Tibial nerve (tissue), 4 donors: ENCODE results near the gene IRS2. TPM values are rescaled to one million over a fixed set of nuclear protein-coding genes. Genes with fewer than 3 reads are reported as not detected.

Experiments used
- DNase-seq, 2 donors: peaks; one replicate each; pipeline ENCODE4 v3.0.0-alpha.2; 2019; ENCODE audit warnings: low spot score in 2 of 2
- H3K27ac ChIP-seq, 4 donors: fragments of 200-600 bp; sonication (generic) in 3 of 4; one replicate each; pipeline ENCODE4 v1.5.1; 2017 to 2019; ENCODE audit warnings: mild to moderate bottlenecking in 1 of 4
- H3K27me3 ChIP-seq, 2 donors: fragments of 200-600 bp; sonication (generic) in 1 of 2; one replicate each; pipeline versions ENCODE4 v1.5.1 to v1.6.0; 2017 to 2019
- H3K36me3 ChIP-seq, 3 donors: fragments of 200-600 bp; sonication (generic); one replicate each; pipeline ENCODE4 v1.5.1; 2018 to 2019
- H3K4me1 ChIP-seq, 4 donors: fragments of 200-600 bp; sonication (generic) in 3 of 4; one replicate each; pipeline ENCODE4 v1.5.1; 2017 to 2019
- H3K4me3 ChIP-seq, 4 donors: fragments of 200-600 bp; sonication (generic) in 3 of 4; one replicate each; pipeline ENCODE4 v1.5.1; 2017 to 2019; ENCODE audit warnings: mild to moderate bottlenecking in 1 of 4, moderate library complexity in 1 of 4
- H3K9me3 ChIP-seq, 4 donors: fragments of 200-600 bp; sonication (generic) in 3 of 4; one replicate each; pipeline ENCODE4 v1.5.1; 2017 to 2019
- EP300 ChIP-seq, 2 donors: sonication (generic); formaldehyde crosslinking; IDR thresholded peaks; one replicate each; pipeline ENCODE4 v1.6.1; 2017; ENCODE audit warnings: antibody characterized with exemption in 2 of 2, mild to moderate bottlenecking in 1 of 2
- POLR2A ChIP-seq, 2 donors: fragments of 450-650 bp; IDR thresholded peaks; one replicate each; pipeline ENCODE4 v1.6.1; 2017; ENCODE audit warnings: antibody characterized with exemption in 2 of 2, mild to moderate bottlenecking in 2 of 2, moderate library complexity in 2 of 2
- WGBS, 2 donors: methylation state at CpG; one replicate each; pipeline ENCODE4 v1.1.5; 2018; 5-methylcytosine and 5-hydroxymethylcytosine counted together
- total RNA-seq, 4 donors: library from RNA; depleted of rRNA; stranded (reverse); fragments of >200 nt; gene quantifications; one replicate each; pipeline ENCODE4 v1.1.0, GENCODE V29; 2016
- TF ChIP-seq, protein P1 (sequence below), 5 experiments: fragments of 200-600 bp in 3 of 5; fragments of 450-650 bp in 2 of 5; sonication (generic) in 3 of 5; IDR thresholded peaks; one replicate each; pipeline ENCODE4 v1.5.1; 2016 to 2019; ENCODE audit warnings: antibody characterized with exemption in 5 of 5, mild to moderate bottlenecking in 3 of 5, moderate library complexity in 2 of 5

Gene IRS2
- total RNA-seq, 4 donors from 2014 or later: 38.3 to 60.9 (median 42.4) TPM

GRCh38 chr13:109809216-109809932 is 23.0 kb upstream of the IRS2 start:
- no peak overlapping the region for H3K4me3 ChIP-seq
- no peak for TF ChIP-seq EP300 (IDR thresholded peaks at IDR 0.05)
- no peak for TF ChIP-seq POLR2A (IDR thresholded peaks at IDR 0.05)
- TF ChIP-seq, protein P1, sequence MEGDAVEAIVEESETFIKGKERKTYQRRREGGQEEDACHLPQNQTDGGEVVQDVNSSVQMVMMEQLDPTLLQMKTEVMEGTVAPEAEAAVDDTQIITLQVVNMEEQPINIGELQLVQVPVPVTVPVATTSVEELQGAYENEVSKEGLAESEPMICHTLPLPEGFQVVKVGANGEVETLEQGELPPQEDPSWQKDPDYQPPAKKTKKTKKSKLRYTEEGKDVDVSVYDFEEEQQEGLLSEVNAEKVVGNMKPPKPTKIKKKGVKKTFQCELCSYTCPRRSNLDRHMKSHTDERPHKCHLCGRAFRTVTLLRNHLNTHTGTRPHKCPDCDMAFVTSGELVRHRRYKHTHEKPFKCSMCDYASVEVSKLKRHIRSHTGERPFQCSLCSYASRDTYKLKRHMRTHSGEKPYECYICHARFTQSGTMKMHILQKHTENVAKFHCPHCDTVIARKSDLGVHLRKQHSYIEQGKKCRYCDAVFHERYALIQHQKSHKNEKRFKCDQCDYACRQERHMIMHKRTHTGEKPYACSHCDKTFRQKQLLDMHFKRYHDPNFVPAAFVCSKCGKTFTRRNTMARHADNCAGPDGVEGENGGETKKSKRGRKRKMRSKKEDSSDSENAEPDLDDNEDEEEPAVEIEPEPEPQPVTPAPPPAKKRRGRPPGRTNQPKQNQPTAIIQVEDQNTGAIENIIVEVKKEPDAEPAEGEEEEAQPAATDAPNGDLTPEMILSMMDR (IDR thresholded peaks at IDR 0.05): no peak
- no peak for DNase-seq
- H3K36me3 ChIP-seq: no peaks in the 10 kb centered on the region
- no peak overlapping the region for H3K27ac ChIP-seq
- no peaks in the 10 kb centered on the region for H3K27me3 ChIP-seq
- H3K9me3 ChIP-seq: no peaks in the 10 kb centered on the region
- no peaks in the 10 kb centered on the region for H3K4me1 ChIP-seq
- WGBS, 2 donors: 84 to 87% methylated on average over 14 of the region's 14 CpGs

GRCh38 chr13:109807345-109807744 is 21.0 kb upstream of the IRS2 start:
- WGBS, 2 donors: 85 to 94% methylated on average over 3 of the region's 3 CpGs

DNA sequence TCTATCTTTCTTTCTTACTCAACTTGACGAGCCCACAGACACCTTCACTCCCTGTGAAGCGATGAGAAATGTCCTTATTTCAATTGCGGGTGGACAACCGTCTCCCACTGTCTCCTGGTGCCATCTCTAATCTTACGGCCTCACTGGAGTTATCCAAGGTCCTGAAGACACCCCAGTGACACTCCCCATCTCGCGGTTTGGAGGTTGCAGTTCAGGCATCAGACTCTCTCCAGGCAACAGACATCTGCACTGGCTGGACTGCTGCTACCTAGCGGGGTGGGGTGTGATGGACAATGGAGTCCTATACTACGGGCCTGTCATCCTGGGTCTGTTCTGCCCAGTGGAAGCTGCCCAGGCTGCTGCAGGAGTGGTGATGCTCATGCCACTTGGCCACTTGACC is 18.3 kb upstream of the IRS2 start:
- 77 to 80% methylated on average over 9 of the region's 9 CpGs for WGBS, 2 donors

More at GRCh38 chr13:109807345-109807744, 21.0 kb upstream of the IRS2 start:
- Histone ChIP-seq H3K4me1 (no peaks in the 10 kb centered on the region), H3K36me3 (no peaks in the 10 kb centered on the region), H3K27ac (no peak overlapping the region), H3K9me3 (no peaks in the 10 kb centered on the region), H3K27me3 (no peaks in the 10 kb centered on the region), H3K4me3 (no peak overlapping the region)
- no peak for DNase-seq
- TF ChIP-seq, protein P1 (IDR thresholded peaks at IDR 0.05): no peak
- TF ChIP-seq POLR2A (IDR thresholded peaks at IDR 0.05): no peak
- no peak for TF ChIP-seq EP300 (IDR thresholded peaks at IDR 0.05)

GRCh38 chr13:109803825-109804224 is 17.4 kb upstream of the IRS2 start:
- Histone ChIP-seq H3K9me3 (no peaks in the 10 kb centered on the region), H3K36me3 (no peaks in the 10 kb centered on the region), H3K4me3 (no peak overlapping the region), H3K27me3 (no peaks in the 10 kb centered on the region), H3K4me1 (no peaks in the 10 kb centered on the region), H3K27ac (no peak overlapping the region)
- WGBS, 2 donors: 96 to 100% methylated on average over 1 of the region's 1 CpG
- DNase-seq: no peak
- TF ChIP-seq EP300 (IDR thresholded peaks at IDR 0.05) (no peak), POLR2A (IDR thresholded peaks at IDR 0.05) (no peak)
- TF ChIP-seq, protein P1 (IDR thresholded peaks at IDR 0.05): no peak

More for the DNA sequence above, 18.3 kb upstream of the IRS2 start:
- no peak overlapping the region for H3K27ac ChIP-seq
- H3K4me1 ChIP-seq: no peaks in the 10 kb centered on the region
- H3K36me3 ChIP-seq: no peaks in the 10 kb centered on the region
- DNase-seq: no peak
- TF ChIP-seq POLR2A (IDR thresholded peaks at IDR 0.05) (no peak), EP300 (IDR thresholded peaks at IDR 0.05) (no peak)
- TF ChIP-seq, protein P1 (IDR thresholded peaks at IDR 0.05): no peak
- H3K27me3 ChIP-seq: no peaks in the 10 kb centered on the region
- H3K9me3 ChIP-seq: no peaks in the 10 kb centered on the region
- no peak overlapping the region for H3K4me3 ChIP-seq

DNA sequence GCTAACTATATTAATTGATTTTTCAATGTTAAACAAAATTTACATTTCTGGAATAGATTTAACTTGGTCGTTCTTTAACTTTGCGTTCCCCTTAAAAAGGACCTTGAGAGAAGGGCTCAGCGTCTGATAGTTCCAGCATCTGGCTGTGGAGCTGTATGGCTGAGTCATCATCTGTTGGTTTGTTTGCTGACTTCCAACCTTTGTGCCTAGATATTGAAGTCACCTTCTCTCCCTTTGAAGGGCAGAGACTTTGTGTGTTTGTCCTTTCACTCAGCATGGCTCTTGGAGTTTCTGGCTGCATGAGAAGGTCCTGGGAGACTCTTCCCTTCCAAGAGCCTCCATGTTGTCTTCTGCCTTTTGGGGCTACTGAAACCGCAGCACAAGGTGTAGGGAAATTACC is 16.6 kb upstream of the IRS2 start:
- Histone ChIP-seq H3K4me3 (no peak overlapping the region), H3K36me3 (no peaks in the 10 kb centered on the region), H3K27me3 (no peaks in the 10 kb centered on the region), H3K9me3 (no peaks in the 10 kb centered on the region), H3K4me1 (no peaks in the 10 kb centered on the region), H3K27ac (no peak overlapping the region)
- DNase-seq: no peak
- TF ChIP-seq POLR2A (IDR thresholded peaks at IDR 0.05) (no peak), EP300 (IDR thresholded peaks at IDR 0.05) (no peak)
- TF ChIP-seq, protein P1 (IDR thresholded peaks at IDR 0.05): no peak
- WGBS, 2 donors: 91 to 92% methylated on average over 4 of the region's 4 CpGs
